ENCODE results near the gene SLC26A8. TPM values are rescaled to one million over a fixed set of nuclear protein-coding genes. Genes with fewer than 3 reads are reported as not detected.
A peak's percentile ranks its signal among the peaks of the same experiment; 100 is the strongest.
"Not testable (repeated sequence)": the region's sequence is repeated elsewhere in the genome, so short reads cannot be mapped to it uniquely, and the experiment has no call there.

The SLC26A8 gene
- total RNA-seq, 1 experiment from 2014 or later, result not detected

DNA sequence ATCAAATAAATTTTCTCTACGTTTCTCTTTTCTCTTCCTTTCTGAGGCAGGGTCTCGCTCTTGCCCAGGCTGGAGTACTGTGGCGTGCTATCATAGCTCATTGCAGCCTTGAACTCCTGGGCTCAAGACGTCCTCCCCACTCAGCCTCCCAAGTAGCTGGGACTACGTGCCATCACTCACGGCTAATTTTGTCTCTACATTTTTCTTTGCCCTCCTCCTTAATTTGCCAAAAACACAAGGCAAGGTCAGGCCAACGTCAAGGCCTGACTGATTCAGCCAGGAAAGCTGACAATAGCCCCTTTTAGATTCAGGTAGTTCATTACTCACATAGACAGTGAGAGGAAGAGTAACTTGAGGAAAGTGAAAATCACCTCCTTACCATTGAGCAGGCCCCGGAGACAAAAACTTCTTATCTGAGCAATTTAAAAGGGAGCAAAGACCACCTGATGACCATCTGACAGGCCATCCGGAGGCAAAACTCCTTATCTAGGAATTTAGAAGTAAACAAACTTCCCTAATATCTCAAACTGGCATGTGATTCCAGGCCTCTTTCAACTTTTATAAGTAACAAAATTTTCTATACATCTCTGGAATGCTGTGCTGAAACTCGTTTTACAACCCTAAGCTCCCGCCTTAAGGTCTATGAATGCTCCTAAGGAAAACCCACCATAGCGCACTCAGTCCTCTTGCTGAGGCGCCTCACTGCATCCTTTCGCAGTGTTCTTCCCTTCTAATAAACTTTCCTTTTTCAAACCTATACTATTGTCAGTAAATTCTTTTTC, 61.5 kb downstream of the SLC26A8 start:
- DNase-seq (ENCODE audit: low spot score), result no peak
- in situ Hi-C loops (cut with HindIII; ENCODE audit: low sequenced_read_pairs), result no loop called here

DNA sequence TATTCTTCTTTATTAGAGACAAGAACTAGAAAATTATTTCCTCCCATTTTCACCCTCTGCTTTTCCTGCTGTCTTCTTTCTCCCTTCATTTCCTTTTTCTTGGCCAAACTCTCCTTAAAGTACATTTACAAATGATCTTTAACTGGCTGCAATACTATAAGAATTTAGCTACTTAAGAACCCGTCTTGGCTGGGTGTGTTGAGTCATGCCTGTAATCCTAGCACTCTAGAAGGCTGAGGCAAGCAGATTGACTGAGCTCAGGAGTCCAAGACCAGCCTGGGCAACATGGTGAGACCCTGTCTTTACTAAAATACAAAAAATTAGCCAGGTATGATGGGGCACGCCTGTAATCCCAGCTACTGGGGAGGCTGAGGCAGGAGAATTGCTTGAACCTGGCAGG, 64.3 kb downstream of the SLC26A8 start:
- no peak for DNase-seq (ENCODE audit: low spot score)
- in situ Hi-C loops (cut with HindIII; ENCODE audit: low sequenced_read_pairs), result no loop called here

DNA sequence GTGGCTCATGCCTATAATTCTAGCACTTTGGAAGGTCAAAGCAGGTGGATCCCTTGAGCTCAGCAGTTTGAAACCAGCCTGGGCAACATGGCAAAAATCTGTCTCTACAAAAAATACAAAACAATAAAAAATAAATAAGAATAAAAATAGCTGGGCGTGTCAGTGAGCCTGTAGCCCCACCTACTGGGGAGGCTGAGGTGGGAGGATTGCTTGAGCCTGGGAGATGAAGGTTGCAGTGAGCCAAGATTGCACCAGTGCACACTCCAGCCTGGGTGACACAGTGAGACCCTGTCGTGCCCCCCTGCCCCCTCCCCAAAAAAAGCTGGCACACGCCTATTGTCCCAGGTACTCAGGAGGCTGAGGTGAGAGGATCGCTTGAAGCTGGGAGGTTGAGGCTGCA, 68.5 kb downstream of the SLC26A8 start:
- no peak for DNase-seq (ENCODE audit: low spot score)
- in situ Hi-C loops (cut with HindIII; ENCODE audit: low sequenced_read_pairs), result no loop called here

- no peak for DNase-seq (ENCODE audit: low spot score)
- in situ Hi-C loops (cut with HindIII; ENCODE audit: low sequenced_read_pairs), result no loop called here
Observed at GRCh38 chr6:35955521-35955920, 68.9 kb downstream of the SLC26A8 start.

DNA sequence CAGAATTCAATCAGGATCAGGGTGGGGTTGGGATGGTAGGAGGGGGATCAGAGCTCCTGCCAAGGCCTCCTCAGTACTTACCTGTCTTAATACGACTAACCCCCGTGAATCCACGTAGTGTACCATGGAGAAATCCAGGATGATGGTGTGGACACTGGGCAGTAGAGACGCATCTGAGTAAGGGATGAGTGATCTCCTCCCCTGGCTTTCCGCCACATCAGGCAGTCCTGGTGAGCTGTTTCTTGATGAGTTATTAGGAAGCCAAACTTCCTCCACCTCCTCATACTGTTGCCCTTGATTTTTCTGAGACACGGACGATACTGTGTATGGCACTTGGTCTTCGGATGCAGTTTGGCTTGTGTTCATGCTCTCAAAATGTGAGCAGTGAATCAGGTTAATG, 69.4 kb downstream of the SLC26A8 start:
- in situ Hi-C loops (cut with HindIII; ENCODE audit: low sequenced_read_pairs), result no loop called here
- no peak for DNase-seq (ENCODE audit: low spot score)

DNA sequence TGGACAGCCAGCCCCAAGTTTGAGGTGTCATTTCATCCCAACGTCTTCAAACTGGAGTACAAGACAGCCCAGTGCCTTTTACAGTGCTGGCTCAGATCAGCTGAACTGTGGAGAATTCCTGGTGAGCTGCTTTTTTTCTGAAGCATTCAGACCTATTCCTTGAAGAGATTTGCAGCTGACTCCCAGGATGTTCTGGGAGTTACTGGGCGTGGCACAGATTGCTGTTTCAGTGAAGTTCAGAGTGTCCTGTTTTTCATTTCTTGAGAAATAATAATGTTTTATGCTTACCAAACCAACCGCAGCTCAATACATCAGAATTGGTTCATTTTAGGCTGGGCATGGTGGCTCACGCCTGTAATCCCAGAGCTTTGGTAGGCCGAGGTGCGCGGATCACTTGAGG, 70.1 kb downstream of the SLC26A8 start:
- in situ Hi-C loops (cut with HindIII; ENCODE audit: low sequenced_read_pairs), result no loop called here
- DNase-seq (ENCODE audit: low spot score), result no peak

DNA sequence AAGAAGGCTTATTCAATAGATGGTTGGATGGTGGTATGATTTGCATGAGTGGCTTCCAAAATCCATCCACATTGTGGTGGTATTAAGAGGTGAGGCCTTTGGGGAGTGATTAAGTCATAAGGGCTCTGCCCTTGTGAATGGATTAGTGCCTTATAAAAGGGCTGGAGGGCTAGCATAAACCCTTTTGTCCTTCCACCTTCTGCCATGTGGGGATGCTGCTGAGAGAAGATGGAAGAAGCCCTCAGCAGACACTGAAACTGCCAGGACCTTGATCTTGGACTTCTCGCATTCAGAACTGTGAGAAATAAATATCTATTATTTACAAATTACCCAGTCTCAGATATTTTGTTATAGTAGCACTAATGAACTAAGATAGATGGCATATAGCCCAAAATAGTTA, 75.7 kb downstream of the SLC26A8 start:
- peak; percentile 16 for DNase-seq (ENCODE audit: low spot score)
- in situ Hi-C loops (cut with HindIII; ENCODE audit: low sequenced_read_pairs), result no loop called here

DNA sequence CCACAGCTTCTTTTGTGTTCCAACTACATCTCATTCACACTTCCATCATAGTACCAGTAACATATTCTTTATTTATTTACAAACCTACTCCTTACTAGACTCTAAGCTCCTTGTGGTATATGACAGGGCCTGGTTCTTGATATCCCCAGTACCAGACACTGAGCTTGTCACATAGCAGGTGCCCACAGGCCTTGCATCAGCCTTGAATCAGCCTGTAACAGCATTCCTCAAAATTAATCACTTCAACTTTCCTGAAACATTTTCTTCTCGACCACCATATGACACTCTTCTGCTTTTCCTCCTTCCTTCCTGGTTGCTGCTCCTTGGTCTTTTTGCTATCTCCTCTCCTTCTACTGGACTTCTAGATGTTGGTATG, 78.8 kb downstream of the SLC26A8 start:
- in situ Hi-C loops (cut with HindIII; ENCODE audit: low sequenced_read_pairs), result no loop called here
- no peak for DNase-seq (ENCODE audit: low spot score)

DNA sequence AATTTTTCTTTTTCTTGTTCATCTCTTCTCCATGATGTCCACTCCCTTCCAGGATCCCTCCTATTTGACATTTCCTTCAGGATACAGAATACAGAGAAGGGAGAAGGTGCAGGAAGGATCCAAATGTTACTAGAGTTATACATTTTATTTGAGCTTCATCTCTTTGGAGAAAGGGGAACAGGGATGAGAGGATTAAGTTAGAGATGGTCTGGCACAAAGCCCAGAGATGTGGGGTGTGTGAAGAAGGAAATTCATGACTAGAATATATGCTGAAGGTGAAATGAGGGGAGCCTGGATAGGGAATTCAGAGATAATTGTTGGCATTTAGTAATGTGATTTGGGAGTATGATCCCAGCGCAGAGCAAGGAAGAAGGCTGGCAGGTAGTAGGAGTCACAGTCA, 81.1 kb downstream of the SLC26A8 start:
- in situ Hi-C loops (cut with HindIII; ENCODE audit: low sequenced_read_pairs), result no loop called here
- no peak for DNase-seq (ENCODE audit: low spot score)

DNA sequence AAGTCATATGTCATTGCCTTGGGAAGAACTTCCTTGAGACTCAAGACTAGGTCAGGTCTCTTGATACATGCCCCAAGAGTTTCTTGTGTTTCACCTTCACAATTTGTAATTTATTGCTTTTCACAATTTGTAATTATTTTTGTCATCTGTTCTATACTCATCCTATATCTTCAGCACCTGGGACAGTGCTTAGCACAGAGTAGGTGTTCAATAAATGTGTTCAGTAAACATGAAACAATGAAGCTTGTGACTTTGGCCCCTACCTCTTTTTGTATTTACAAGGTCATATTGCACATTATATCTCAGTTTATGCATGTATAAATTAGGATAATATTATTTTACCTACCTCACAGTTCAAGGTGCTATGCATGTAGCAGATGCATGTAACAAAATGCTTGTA, 82.1 kb downstream of the SLC26A8 start:
- no peak for DNase-seq (ENCODE audit: low spot score)
- in situ Hi-C loops (cut with HindIII; ENCODE audit: low sequenced_read_pairs), result no loop called here

- DNase-seq (ENCODE audit: low spot score); in situ Hi-C loops (cut with HindIII; ENCODE audit: low sequenced_read_pairs): not testable (repeated sequence)
Observed at GRCh38 chr6:35941170-35941569, 83.3 kb downstream of the SLC26A8 start.

DNA sequence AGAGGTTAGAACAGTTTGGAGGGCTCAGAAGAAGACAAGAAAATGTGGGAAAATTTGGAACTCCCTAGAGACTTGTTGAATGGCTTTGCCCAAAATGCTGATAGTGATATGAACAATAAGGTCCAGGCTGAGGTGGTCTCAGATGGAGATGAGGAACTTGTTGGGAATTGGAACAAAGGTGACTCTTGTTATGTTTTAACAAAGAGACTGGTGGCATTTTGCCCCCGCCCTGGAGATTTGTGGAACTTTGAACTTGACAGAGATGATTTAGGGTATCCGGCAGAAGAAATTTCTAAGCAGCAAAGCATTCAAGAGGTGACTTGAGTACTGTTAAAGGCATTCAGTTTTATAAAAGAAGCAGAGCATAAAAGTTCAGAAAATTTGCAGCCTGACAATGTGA, 84.4 kb downstream of the SLC26A8 start:
- in situ Hi-C loops (cut with HindIII; ENCODE audit: low sequenced_read_pairs), result not testable (repeated sequence)

DNA sequence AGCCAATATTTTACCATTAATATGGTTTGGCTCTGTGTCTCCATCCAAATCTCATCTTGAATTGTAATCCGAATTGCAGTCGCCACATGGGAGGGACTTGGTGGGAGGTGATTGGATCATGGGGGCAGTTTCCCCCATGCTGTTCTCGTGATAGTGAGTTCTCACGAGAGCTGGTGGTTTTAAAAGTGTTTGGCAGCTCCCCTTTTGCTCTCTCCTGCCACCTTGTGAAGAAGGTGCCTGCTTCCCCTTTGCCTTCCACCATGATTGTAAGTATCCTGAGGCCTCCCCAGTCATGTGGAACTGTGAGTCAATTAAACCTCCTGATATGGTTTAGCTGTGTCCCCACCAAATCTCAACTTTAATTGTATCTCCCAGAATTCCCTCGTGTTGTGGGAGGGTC, 85.2 kb downstream of the SLC26A8 start:
- in situ Hi-C loops (cut with HindIII; ENCODE audit: low sequenced_read_pairs); DNase-seq (ENCODE audit: low spot score): not testable (repeated sequence)

More for the DNA sequence above, 84.4 kb downstream of the SLC26A8 start:
- DNase-seq (ENCODE audit: low spot score), result not testable (repeated sequence)

DNA sequence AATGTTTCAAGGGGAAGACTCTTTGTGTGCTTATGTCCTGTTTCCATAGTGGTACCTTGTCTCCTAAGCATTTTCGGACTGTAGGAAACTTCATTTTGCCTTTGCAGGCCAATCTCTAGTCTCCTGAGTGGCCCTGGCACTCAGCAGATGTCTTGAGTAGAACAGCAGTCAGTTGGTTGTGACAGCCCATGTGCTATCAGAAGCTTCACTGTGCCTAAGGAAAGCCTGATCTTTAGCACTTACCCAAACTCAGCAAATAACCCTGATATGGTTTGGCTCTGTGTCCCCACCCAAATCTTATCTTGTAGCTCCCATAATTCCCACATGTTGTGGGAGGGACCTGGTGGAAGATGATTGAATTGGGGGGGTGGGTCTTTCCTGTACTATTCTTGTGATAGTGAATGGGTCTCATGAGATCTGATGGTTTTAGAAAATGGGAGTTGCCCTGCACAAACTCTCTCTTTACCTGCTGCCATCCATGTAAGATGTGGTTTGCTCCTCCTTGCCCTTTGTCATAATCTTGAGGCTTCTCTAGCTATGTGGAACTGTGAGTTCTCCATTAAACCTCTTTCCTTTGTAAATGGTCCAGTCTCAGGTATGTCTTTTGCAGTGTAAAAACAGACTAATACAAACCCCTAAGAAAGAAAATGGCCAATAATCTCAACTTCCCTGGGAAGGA, 87.6 kb downstream of the SLC26A8 start:
- in situ Hi-C loops (cut with HindIII; ENCODE audit: low sequenced_read_pairs), result no loop called here

GRCh38 chr6:35935469-35935868, 89.0 kb downstream of the SLC26A8 start:
- no peak for DNase-seq (ENCODE audit: low spot score)
- in situ Hi-C loops (cut with HindIII; ENCODE audit: low sequenced_read_pairs), result no loop called here

More for the DNA sequence above, 87.6 kb downstream of the SLC26A8 start:
- DNase-seq (ENCODE audit: low spot score), result no peak

DNA sequence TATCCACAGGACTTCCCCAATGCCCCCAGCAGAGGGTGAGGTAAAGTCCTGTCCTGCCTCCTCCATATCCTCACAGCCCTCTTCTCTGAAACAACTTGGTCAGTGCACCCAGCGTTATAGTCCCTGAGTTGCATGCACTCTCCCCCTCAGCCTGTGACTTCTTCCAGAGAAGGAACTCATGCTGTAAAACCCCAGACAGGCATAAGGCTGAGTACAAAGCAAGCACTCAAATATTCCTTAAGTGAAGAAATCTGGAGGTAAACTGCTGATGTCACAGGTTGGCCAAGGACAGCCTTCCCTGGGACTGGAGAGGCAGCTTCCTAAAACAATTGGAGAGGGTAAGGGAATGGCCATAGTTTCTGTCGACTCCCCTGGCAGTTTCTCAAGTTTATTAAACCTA, 90.6 kb downstream of the SLC26A8 start:
- no peak for DNase-seq (ENCODE audit: low spot score)
- in situ Hi-C loops (cut with HindIII; ENCODE audit: low sequenced_read_pairs), result no loop called here

GRCh38 chr6:35931873-35932272, 92.6 kb downstream of the SLC26A8 start:
- in situ Hi-C loops (cut with HindIII; ENCODE audit: low sequenced_read_pairs); DNase-seq (ENCODE audit: low spot score): not testable (repeated sequence)

DNA sequence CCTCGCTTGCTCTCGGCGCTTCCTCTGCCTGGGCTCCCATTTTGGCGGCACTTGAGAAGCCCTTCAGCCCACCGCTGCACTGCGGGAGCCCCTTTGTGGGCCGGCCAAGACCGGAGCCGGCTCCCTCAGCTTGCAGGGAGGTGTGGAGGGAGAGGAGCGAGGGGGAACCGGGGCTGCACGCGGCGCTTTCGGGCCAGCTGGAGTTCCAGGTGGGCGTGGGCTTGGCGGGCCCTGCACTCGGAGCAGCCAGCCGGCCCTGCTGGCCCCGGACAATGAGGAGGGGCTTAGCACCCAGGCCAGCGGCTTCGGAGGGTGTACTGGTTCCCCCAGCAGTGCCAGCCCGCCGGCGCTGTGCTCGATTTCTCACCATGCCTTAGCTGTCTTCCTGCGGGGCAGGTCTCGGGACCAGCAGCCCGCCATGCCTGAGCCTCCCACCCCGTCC, 93.3 kb downstream of the SLC26A8 start:
- no peak for DNase-seq (ENCODE audit: low spot score)
- in situ Hi-C loops (cut with HindIII; ENCODE audit: low sequenced_read_pairs), result no loop called here

GRCh38 chr6:35929601-35930000, 94.8 kb downstream of the SLC26A8 start:
- DNase-seq (ENCODE audit: low spot score), result no peak
- in situ Hi-C loops (cut with HindIII; ENCODE audit: low sequenced_read_pairs), result no loop called here

DNA sequence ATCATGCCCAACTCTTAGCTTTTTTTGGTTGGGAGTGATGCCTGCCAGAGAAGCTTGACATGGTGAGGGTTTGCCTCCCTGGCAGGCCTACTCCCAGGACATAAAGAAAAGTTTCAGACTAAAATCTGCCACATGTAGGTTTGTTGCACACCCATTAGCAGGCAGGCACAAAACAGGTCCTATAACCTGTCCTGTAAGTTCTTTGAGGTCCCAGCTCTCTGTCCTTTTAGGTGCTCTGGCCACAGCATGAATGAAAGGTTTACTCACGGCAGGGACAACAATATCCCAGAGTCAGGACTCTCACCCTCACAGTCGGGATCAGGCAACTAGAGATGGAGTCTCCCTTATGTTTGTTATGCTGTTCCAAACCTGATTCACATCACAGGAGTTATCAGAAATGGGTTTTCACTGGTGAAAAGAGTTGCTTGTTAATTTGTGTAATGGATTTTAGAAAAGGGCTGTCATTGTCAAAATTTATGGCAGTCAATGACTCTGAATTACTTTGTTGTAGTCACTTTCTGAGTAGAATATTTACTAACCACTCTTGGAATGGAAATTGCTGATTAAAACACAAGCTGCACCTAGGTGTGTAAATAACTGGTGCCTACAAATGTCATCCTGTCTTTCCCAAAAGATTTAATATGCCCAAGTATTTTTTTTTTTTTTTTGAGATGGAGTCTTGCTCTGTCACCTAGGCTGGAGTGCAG, 97.8 kb downstream of the SLC26A8 start:
- no peak for DNase-seq (ENCODE audit: low spot score)
- in situ Hi-C loops (cut with HindIII; ENCODE audit: low sequenced_read_pairs), result no loop called here
